Measurements from ENCODE around the gene ETV6. TPM values are rescaled to one million over a fixed set of nuclear protein-coding genes. Genes with fewer than 3 reads are reported as not detected.

ETV6 gene
- polyA plus RNA-seq, 3 donors: 6.8 to 45.1 (median 11.7) TPM

DNA sequence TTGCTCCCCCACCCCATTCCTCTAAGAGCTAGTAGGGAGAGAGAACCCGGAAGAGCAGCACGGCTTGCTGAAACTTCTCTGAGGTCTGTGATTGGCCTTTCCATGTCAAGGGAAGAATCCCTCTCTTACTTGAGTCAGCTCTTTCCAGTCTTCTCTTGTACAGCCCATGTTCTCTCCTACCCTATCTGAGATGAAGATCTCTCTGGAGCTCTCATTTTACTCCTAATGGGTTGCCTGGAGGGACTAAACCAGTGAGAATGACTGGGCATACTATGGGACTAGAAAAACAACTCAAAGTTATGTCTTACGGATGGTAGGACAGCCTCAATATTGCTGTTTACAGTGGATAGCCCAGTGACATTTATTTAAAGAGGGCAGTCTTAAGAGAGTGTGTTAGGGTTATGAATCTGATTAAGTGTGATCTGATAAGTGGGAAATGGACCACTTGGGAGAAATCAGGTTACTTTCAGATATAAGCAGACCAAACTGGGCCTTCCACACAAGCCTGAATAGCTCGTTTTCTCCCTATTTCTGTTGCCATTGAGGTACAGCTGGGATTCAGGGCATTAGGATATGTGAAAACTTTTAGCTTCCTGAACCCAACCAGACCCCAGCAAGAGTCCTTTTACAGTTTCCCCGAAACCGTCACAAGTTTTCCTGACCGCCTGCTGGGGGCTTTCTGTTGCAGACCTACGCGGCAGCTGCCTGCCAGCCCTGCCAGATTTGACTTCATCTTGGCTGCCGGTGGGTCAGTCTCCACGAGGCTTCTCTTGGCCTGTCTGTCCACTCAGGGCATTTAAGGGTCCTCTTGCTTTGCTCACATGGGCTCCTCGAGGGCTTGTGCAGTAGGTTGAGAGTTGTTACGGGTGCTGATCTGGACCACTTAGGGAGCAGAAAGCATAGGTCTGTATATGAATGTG is 16.9 kb downstream of the ETV6 start:
- H3K79me2 ChIP-seq (ENCODE audit: insufficient read depth, low read length): peaks cover 100% of the 10 kb centered on the region
- H3K36me3 ChIP-seq (replicated peaks in 1 of 2; ENCODE audit: control insufficient read depth in 1 of 2, insufficient read depth in 2 of 2, low read length in 2 of 2): peaks cover 6 to 23% of the 10 kb centered on the region in 2 donors
- Mint-ChIP-seq H3K27me3 (ENCODE audit: low read depth in 3 of 3) (no peaks in the 10 kb centered on the region), H3K27ac (peak overlapping the region; percentile 83 to 92 (median 90)), H3K4me1 (peaks cover 90% of the 10 kb centered on the region), H3K4me3 (peak overlapping the region in 1 of 2 donors; percentile 75), H3K36me3 (peaks cover 30 to 34% of the 10 kb centered on the region in 2 donors), H3K9me3 (no peaks in the 10 kb centered on the region)
- TF ChIP-seq, protein P1, sequence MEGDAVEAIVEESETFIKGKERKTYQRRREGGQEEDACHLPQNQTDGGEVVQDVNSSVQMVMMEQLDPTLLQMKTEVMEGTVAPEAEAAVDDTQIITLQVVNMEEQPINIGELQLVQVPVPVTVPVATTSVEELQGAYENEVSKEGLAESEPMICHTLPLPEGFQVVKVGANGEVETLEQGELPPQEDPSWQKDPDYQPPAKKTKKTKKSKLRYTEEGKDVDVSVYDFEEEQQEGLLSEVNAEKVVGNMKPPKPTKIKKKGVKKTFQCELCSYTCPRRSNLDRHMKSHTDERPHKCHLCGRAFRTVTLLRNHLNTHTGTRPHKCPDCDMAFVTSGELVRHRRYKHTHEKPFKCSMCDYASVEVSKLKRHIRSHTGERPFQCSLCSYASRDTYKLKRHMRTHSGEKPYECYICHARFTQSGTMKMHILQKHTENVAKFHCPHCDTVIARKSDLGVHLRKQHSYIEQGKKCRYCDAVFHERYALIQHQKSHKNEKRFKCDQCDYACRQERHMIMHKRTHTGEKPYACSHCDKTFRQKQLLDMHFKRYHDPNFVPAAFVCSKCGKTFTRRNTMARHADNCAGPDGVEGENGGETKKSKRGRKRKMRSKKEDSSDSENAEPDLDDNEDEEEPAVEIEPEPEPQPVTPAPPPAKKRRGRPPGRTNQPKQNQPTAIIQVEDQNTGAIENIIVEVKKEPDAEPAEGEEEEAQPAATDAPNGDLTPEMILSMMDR (IDR thresholded peaks at IDR 0.05): no peak
- H4K20me1 ChIP-seq (ENCODE audit: insufficient read depth, low read length): peaks cover 98% of the 10 kb centered on the region
- H3K9ac ChIP-seq (ENCODE audit: insufficient read depth, low read length, poor library complexity, severe bottlenecking): no peak overlapping the region
- H3K9me3 ChIP-seq (replicated peaks in 1 of 2; ENCODE audit: control insufficient read depth in 1 of 2, insufficient read depth in 1 of 2, low read length in 2 of 2): no peaks in the 10 kb centered on the region
- no peak overlapping the region for H2AFZ ChIP-seq (ENCODE audit: insufficient read depth, low read depth, low read length, poor library complexity, severe bottlenecking)
- peak overlapping the region in 1 of 3 experiments; percentile 11 for H3K4me3 ChIP-seq (replicated peaks in 1 of 3; ENCODE audit: low read depth in 2 of 3, low read length in 3 of 3)
- no peak for DNase-seq
- H3K4me1 ChIP-seq (ENCODE audit: control insufficient read depth in 1 of 2, insufficient read depth in 2 of 2, low read length in 2 of 2): peaks cover 67 to 92% of the 10 kb centered on the region in 2 donors
- 61% methylated on average over 10 of the region's 13 CpGs for WGBS (ENCODE audit: insufficient coverage)
- no peaks in the 10 kb centered on the region for H3K27me3 ChIP-seq (ENCODE audit: control insufficient read depth in 2 of 2, insufficient read depth in 2 of 2, low read length in 2 of 2)
- H3K4me2 ChIP-seq (replicated peaks; ENCODE audit: extremely low read depth, low read length, poor library complexity, severe bottlenecking): peak overlapping the region; percentile 42
- intact Hi-C loops (cut with micrococcal nuclease): no loop called here
- peak overlapping the region; percentile 64 to 70 for H3K27ac ChIP-seq (ENCODE audit: low read depth in 1 of 2, low read length in 2 of 2)

DNA sequence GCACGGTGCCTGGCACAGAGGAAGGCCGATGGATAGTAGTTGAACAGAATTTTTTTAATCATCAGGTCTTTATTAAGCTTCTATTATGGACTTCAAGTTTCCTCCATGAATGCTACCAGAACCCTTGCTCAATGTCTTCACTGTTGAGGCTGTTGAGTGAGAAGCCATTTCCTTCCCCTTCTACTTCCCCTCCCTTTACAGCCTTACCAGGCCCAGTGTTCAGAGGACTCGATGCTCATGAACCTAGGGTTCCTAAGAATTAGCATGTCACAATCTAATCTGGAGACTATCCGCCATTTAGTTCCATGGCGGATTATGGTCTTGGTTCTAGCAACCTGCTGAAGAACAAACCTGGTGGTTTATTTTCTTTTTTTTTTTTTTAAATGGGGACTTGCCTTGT is 17.7 kb downstream of the ETV6 start:
- no peaks in the 10 kb centered on the region for H3K27me3 ChIP-seq (ENCODE audit: control insufficient read depth in 2 of 2, insufficient read depth in 2 of 2, low read length in 2 of 2)
- peak overlapping the region in 1 of 3 experiments; percentile 11 for H3K4me3 ChIP-seq (replicated peaks in 1 of 3; ENCODE audit: low read depth in 2 of 3, low read length in 3 of 3)
- no peak overlapping the region for H3K9ac ChIP-seq (ENCODE audit: insufficient read depth, low read length, poor library complexity, severe bottlenecking)
- no peaks in the 10 kb centered on the region for H3K9me3 ChIP-seq (replicated peaks in 1 of 2; ENCODE audit: control insufficient read depth in 1 of 2, insufficient read depth in 1 of 2, low read length in 2 of 2)
- 31% methylated on average over 3 of the region's 5 CpGs for WGBS (ENCODE audit: insufficient coverage)
- intact Hi-C loops (cut with micrococcal nuclease): no loop called here
- TF ChIP-seq, protein P1 (IDR thresholded peaks at IDR 0.05): no peak
- DNase-seq: peak; percentile 73 to 86 (median 84)
- peaks cover 100% of the 10 kb centered on the region for H3K79me2 ChIP-seq (ENCODE audit: insufficient read depth, low read length)
- H3K27ac ChIP-seq (ENCODE audit: low read depth in 1 of 2, low read length in 2 of 2): peak overlapping the region; percentile 64 to 70
- Mint-ChIP-seq H3K4me3 (peak overlapping the region in 1 of 2 donors; percentile 75), H3K27ac (peak overlapping the region; percentile 83 to 92 (median 90)), H3K27me3 (ENCODE audit: low read depth in 3 of 3) (no peaks in the 10 kb centered on the region), H3K36me3 (peaks cover 22 to 26% of the 10 kb centered on the region in 2 donors), H3K9me3 (no peaks in the 10 kb centered on the region), H3K4me1 (peaks cover 88% of the 10 kb centered on the region)
- H3K4me1 ChIP-seq (ENCODE audit: control insufficient read depth in 1 of 2, insufficient read depth in 2 of 2, low read length in 2 of 2): peaks cover 68 to 91% of the 10 kb centered on the region in 2 donors
- no peak overlapping the region for H2AFZ ChIP-seq (ENCODE audit: insufficient read depth, low read depth, low read length, poor library complexity, severe bottlenecking)
- H3K4me2 ChIP-seq (replicated peaks; ENCODE audit: extremely low read depth, low read length, poor library complexity, severe bottlenecking): peak overlapping the region; percentile 42
- peaks cover 98% of the 10 kb centered on the region for H4K20me1 ChIP-seq (ENCODE audit: insufficient read depth, low read length)
- peaks cover 0 to 16% of the 10 kb centered on the region in 2 donors for H3K36me3 ChIP-seq (replicated peaks in 1 of 2; ENCODE audit: control insufficient read depth in 1 of 2, insufficient read depth in 2 of 2, low read length in 2 of 2)

Measured in CD14-positive monocyte (primary cell).